ENCODE data around the gene ARVCF.

GRCh38 chr22:20013382-20013871 is 3.2 kb downstream of the ARVCF start:
- TF ChIP-seq REST (IDR thresholded peaks at IDR 0.05; ENCODE audit: insufficient read depth in 1 of 2, low read depth in 2 of 2, low read length in 2 of 2) (no peak), POLR2AphosphoS5 (IDR thresholded peaks at IDR 0.05; ENCODE audit: low read depth, low read length) (no peak), SIN3A (IDR thresholded peaks at IDR 0.05; ENCODE audit: borderline replicate concordance, insufficient read depth, low read length) (no peak), TAF1 (IDR thresholded peaks at IDR 0.05; ENCODE audit: borderline replicate concordance, insufficient read depth, low read length) (no peak), FOXP2 (optimal IDR thresholded peaks at IDR 0.05; ENCODE audit: borderline replicate concordance, extremely low read depth, extremely low read length, insufficient read depth) (peak; percentile 70)

All from PFSK-1 (cell line).